Esophagus squamous epithelium (tissue), 5 donors: ENCODE data around the gene TEX44. TPM values are rescaled to one million over a fixed set of nuclear protein-coding genes. Genes with fewer than 3 reads are reported as not detected.

Experiments
- DNase-seq: peaks from one replicate; lab custom pipeline; 2025; lab: John Stamatoyannopoulos, UW
- H3K27ac ChIP-seq, 4 donors: fragments of 200-600 bp; sonication (generic); one replicate each; pipeline ENCODE4 v1.5.1; 2016 to 2019; ENCODE audit warnings: mild to moderate bottlenecking in 1 of 4
- H3K27me3 ChIP-seq, 4 donors: fragments of 200-600 bp; sonication (generic); 1 replicate in 3 of 4; 2 replicates in 1 of 4; pipeline versions ENCODE4 v1.5.1 to v1.6.0; 2017 to 2021; ENCODE audit warnings: antibody characterized with exemption in 1 of 4
- H3K36me3 ChIP-seq, 3 donors: fragments of 200-600 bp; sonication (generic); one replicate each; pipeline ENCODE4 v1.5.1; 2016 to 2019
- H3K4me1 ChIP-seq, 3 donors: fragments of 200-600 bp; sonication (generic); one replicate each; pipeline ENCODE4 v1.5.1; 2017 to 2019
- H3K4me3 ChIP-seq, 4 donors: fragments of 200-600 bp; sonication (generic); 1 replicate in 3 of 4; 2 replicates in 1 of 4; pipeline ENCODE4 v1.5.1; 2016 to 2019; ENCODE audit warnings: mild to moderate bottlenecking in 2 of 4, moderate library complexity in 1 of 4
- H3K9me3 ChIP-seq, 3 donors: fragments of 200-600 bp; sonication (generic); one replicate each; pipeline ENCODE4 v1.5.1; 2016 to 2019
- CTCF ChIP-seq, 6 experiments: fragments of 450-650 bp in 4 of 6; fragments of 200-600 bp in 2 of 6; sonication (generic) in 2 of 6; IDR thresholded peaks; one replicate each; pipeline ENCODE4 v1.5.1; 2016 to 2019; ENCODE audit warnings: antibody characterized with exemption in 6 of 6, mild to moderate bottlenecking in 4 of 6, moderate library complexity in 4 of 6
- POLR2A ChIP-seq, 4 donors: fragments of 450-650 bp; IDR thresholded peaks; one replicate each; pipeline ENCODE4 v1.6.1; 2017; ENCODE audit warnings: antibody characterized with exemption in 4 of 4, mild to moderate bottlenecking in 4 of 4, moderate library complexity in 3 of 4
- WGBS, 2 donors: methylation state at CpG; one replicate each; pipeline ENCODE4 v1.1.5; 2018; 5-methylcytosine and 5-hydroxymethylcytosine counted together
- intact Hi-C: fragments of 100-400 bp; cut with DNase I; formaldehyde crosslinking; loops from one replicate; pipeline ENCODE4 v1.15.0; 2022
- total RNA-seq, 4 donors: library from RNA; depleted of rRNA; stranded (reverse); fragments of >200 nt; gene quantifications; one replicate each; pipeline ENCODE4 v1.1.0, GENCODE V29; 2016
- donor health status: DM: yes; HTN: yes; CAD: no.

The TEX44 gene
- total RNA-seq, 4 donors from 2014 or later = not detected

- Histone ChIP-seq H3K27me3 (no peaks in the 10 kb centered on the region), H3K27ac (peak overlapping the region; percentile 91 to 97 (median 94)), H3K9me3 (no peaks in the 10 kb centered on the region), H3K36me3 (no peaks in the 10 kb centered on the region), H3K4me3 (no peak overlapping the region), H3K4me1 (peaks cover 27 to 68% (median 28%) of the 10 kb centered on the region in 3 donors)
- DNase-seq = no peak
- intact Hi-C loops = no loop called here
- TF ChIP-seq CTCF (IDR thresholded peaks at IDR 0.05) (no peak), POLR2A (IDR thresholded peaks at IDR 0.05) (no peak)
- WGBS, 2 donors = 60 to 77% methylated on average over 1 to 2 of the region's 7 CpGs
Measured at GRCh38 chr2:231605607-231606091, 13.0 kb downstream of the TEX44 start.

GRCh38 chr2:231606941-231607340, 14.3 kb downstream of the TEX44 start:
- intact Hi-C loops = no loop called here
- H3K27ac ChIP-seq = peak overlapping the region in 3 of 4 donors; percentile 33 to 97 (median 92)
- H3K9me3 ChIP-seq = no peaks in the 10 kb centered on the region
- TF ChIP-seq CTCF (IDR thresholded peaks at IDR 0.05) = no peak
- no peak for TF ChIP-seq POLR2A (IDR thresholded peaks at IDR 0.05)
- no peak overlapping the region for H3K4me3 ChIP-seq
- DNase-seq = no peak
- no peaks in the 10 kb centered on the region for H3K27me3 ChIP-seq
- 60 to 78% methylated on average over 2 to 6 of the region's 6 CpGs for WGBS, 2 donors
- no peaks in the 10 kb centered on the region for H3K36me3 ChIP-seq
- H3K4me1 ChIP-seq = peaks cover 31 to 68% (median 32%) of the 10 kb centered on the region in 3 donors

- intact Hi-C loops = loop anchor here (2.0 to 5.0 kb wide), 2 partner anchors 61 to 99 kb away; no protein-coding TSS in a partner anchor
- H3K9me3 ChIP-seq = no peaks in the 10 kb centered on the region
- peak overlapping the region; percentile 90 to 98 (median 94) for H3K27ac ChIP-seq
- H3K4me3 ChIP-seq = no peak overlapping the region
- WGBS, 2 donors = 46 to 50% methylated on average over 8 of the region's 9 CpGs
- no peak for TF ChIP-seq POLR2A (IDR thresholded peaks at IDR 0.05)
- TF ChIP-seq CTCF (IDR thresholded peaks at IDR 0.05) = peak in 3 of 6 experiments; percentile 12 to 27 (median 16)
- peaks cover 42 to 66% (median 43%) of the 10 kb centered on the region in 3 donors for H3K4me1 ChIP-seq
- H3K36me3 ChIP-seq = no peaks in the 10 kb centered on the region
- DNase-seq = no peak
- H3K27me3 ChIP-seq = no peaks in the 10 kb centered on the region
Measured at GRCh38 chr2:231611273-231612108, 18.8 kb downstream of the TEX44 start.

GRCh38 chr2:231612109-231612455, 19.4 kb downstream of the TEX44 start:
- 20% methylated on average over 1 of the region's 10 CpGs; no CpG with 5 or more reads in 1 of the 2 donors for WGBS, 2 donors
- H3K9me3 ChIP-seq = no peaks in the 10 kb centered on the region

More at GRCh38 chr2:231612109-231612455, 19.4 kb downstream of the TEX44 start:
- intact Hi-C loops = loop anchor here (2.0 to 5.0 kb wide), 2 partner anchors 60 to 99 kb away; no protein-coding TSS in a partner anchor
- H3K36me3 ChIP-seq = no peaks in the 10 kb centered on the region
- no peak for DNase-seq
- no peaks in the 10 kb centered on the region for H3K27me3 ChIP-seq
- H3K4me3 ChIP-seq = peak overlapping the region in 1 of 4 donors; percentile 7
- peaks cover 42 to 62% (median 43%) of the 10 kb centered on the region in 3 donors for H3K4me1 ChIP-seq
- peak overlapping the region; percentile 90 to 98 (median 94) for H3K27ac ChIP-seq
- TF ChIP-seq POLR2A (IDR thresholded peaks at IDR 0.05) (no peak), CTCF (IDR thresholded peaks at IDR 0.05) (no peak)
